Measurements from ENCODE around the gene ANXA6. TPM values are rescaled to one million over a fixed set of nuclear protein-coding genes. Genes with fewer than 3 reads are reported as not detected.
A peak's percentile ranks its signal among the peaks of the same experiment; 100 is the strongest.

The ANXA6 gene
- total and polyA plus RNA-seq, 10 of the 15 experiments (the other 5 are each of a cell fraction or from before 2014, with no cell fraction given): 44.0 to 571 (median 465) TPM

- TF ChIP-seq, protein P1, sequence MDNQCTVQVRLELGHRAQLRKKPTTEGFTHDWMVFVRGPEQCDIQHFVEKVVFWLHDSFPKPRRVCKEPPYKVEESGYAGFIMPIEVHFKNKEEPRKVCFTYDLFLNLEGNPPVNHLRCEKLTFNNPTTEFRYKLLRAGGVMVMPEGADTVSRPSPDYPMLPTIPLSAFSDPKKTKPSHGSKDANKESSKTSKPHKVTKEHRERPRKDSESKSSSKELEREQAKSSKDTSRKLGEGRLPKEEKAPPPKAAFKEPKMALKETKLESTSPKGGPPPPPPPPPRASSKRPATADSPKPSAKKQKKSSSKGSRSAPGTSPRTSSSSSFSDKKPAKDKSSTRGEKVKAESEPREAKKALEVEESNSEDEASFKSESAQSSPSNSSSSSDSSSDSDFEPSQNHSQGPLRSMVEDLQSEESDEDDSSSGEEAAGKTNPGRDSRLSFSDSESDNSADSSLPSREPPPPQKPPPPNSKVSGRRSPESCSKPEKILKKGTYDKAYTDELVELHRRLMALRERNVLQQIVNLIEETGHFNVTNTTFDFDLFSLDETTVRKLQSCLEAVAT (IDR thresholded peaks at IDR 0.05): peak; percentile 72; the same call in 1 of the 2 replicates
- peak; percentile 40; the same call in 1 of the 2 replicates for TF ChIP-seq HDGF (IDR thresholded peaks at IDR 0.05)
- TF ChIP-seq SIX5 (IDR thresholded peaks at IDR 0.05; ENCODE audit: low read depth, low read length, severe bottlenecking): no peak
- TF ChIP-seq SPI1 (IDR thresholded peaks at IDR 0.05; ENCODE audit: borderline replicate concordance, insufficient read depth, low read depth, low read length): peak; percentile 63; the same call in 1 of the 2 replicates
- peak; percentile 97 for TF ChIP-seq PBX3 (IDR thresholded peaks at IDR 0.05; ENCODE audit: insufficient replicate concordance, low read depth, low read length)
- TF ChIP-seq GATAD2B (conservative IDR thresholded peaks at IDR 0.05; ENCODE audit: low read depth): peak; percentile 96; the same call in 1 of the 2 replicates
- 0 out of 2 replicates have a peak, but pooled peaks have one; percentile 78 for TF ChIP-seq CHD1 (IDR thresholded peaks at IDR 0.05; ENCODE audit: low read depth, low read length)
- TF ChIP-seq TBL1XR1 (IDR thresholded peaks at IDR 0.05; ENCODE audit: low read depth, low read length): peak; percentile 63
- 0 out of 2 replicates have a peak, but pooled peaks have one; percentile 72 for TF ChIP-seq IRF3 (IDR thresholded peaks at IDR 0.05)
- TF ChIP-seq NRF1 (conservative IDR thresholded peaks at IDR 0.05; ENCODE audit: low read depth, low read length): peak; percentile 41; the same call in 1 of the 2 replicates
- TF ChIP-seq, protein P2, sequence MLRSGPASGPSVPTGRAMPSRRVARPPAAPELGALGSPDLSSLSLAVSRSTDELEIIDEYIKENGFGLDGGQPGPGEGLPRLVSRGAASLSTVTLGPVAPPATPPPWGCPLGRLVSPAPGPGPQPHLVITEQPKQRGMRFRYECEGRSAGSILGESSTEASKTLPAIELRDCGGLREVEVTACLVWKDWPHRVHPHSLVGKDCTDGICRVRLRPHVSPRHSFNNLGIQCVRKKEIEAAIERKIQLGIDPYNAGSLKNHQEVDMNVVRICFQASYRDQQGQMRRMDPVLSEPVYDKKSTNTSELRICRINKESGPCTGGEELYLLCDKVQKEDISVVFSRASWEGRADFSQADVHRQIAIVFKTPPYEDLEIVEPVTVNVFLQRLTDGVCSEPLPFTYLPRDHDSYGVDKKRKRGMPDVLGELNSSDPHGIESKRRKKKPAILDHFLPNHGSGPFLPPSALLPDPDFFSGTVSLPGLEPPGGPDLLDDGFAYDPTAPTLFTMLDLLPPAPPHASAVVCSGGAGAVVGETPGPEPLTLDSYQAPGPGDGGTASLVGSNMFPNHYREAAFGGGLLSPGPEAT (IDR thresholded peaks at IDR 0.05; ENCODE audit: low read depth): peak; percentile 84; the same call in 1 of the 2 replicates
- no peak for TF ChIP-seq RUNX3 (IDR thresholded peaks at IDR 0.05; ENCODE audit: low read length)
- TF ChIP-seq POLR2A (IDR thresholded peaks at IDR 0.05; ENCODE audit: low read depth, low read length): peak; percentile 89
- TF ChIP-seq SIN3A (IDR thresholded peaks at IDR 0.05; ENCODE audit: low read depth, low read length): peak; percentile 77
- TF ChIP-seq PKNOX1 (IDR thresholded peaks at IDR 0.05): peak; percentile 99
- peak; percentile 71; the same call in 1 of the 2 replicates for TF ChIP-seq TAF1 (IDR thresholded peaks at IDR 0.05; ENCODE audit: borderline replicate concordance, low read depth, low read length)
- peak; percentile 99 for TF ChIP-seq DPF2 (IDR thresholded peaks at IDR 0.05)
- peak; percentile 86 for TF ChIP-seq SP1 (IDR thresholded peaks at IDR 0.05; ENCODE audit: low read depth, low read length)
Observed at GRCh38 chr5:151080613-151081430, 76.8 kb downstream of the ANXA6 start, which contains the start of gene TNIP1 (continued).
